Glutamatergic neuron (in vitro differentiated cells): ENCODE data around the gene PRKAG2. TPM values are rescaled to one million over a fixed set of nuclear protein-coding genes. Genes with fewer than 3 reads are reported as not detected.
A peak's percentile ranks its signal among the peaks of the same experiment; 100 is the strongest.

Experiments used
- DNase-seq: peaks from one replicate; pipeline ENCODE4 v3.0.0; 2022
- H3K27ac Mint-ChIP-seq: one replicate; pipeline ENCODE4 v1.8.0; 2020; ENCODE audit warnings: mild to moderate bottlenecking, mixed read lengths, inconsistent platforms; ENCODE audit not compliant: unreplicated experiment
- H3K27me3 Mint-ChIP-seq: one replicate; pipeline ENCODE4 v1.8.0; 2020; ENCODE audit warnings: mild to moderate bottlenecking, moderate library complexity, mixed read lengths, inconsistent platforms; ENCODE audit not compliant: unreplicated experiment
- H3K36me3 Mint-ChIP-seq: one replicate; pipeline ENCODE4 v1.8.0; 2020; ENCODE audit warnings: mild to moderate bottlenecking, mixed read lengths, inconsistent platforms; ENCODE audit not compliant: unreplicated experiment
- H3K4me1 Mint-ChIP-seq: one replicate; pipeline ENCODE4 v1.8.0; 2020; ENCODE audit warnings: mild to moderate bottlenecking, low read depth, mixed read lengths, inconsistent platforms; ENCODE audit not compliant: unreplicated experiment
- H3K4me3 Mint-ChIP-seq: one replicate; pipeline ENCODE4 v1.8.0; 2020; ENCODE audit warnings: mild to moderate bottlenecking, mixed read lengths, inconsistent platforms; ENCODE audit not compliant: unreplicated experiment
- H3K9me3 Mint-ChIP-seq: one replicate; pipeline ENCODE4 v1.8.0; 2020; ENCODE audit warnings: mild to moderate bottlenecking, moderate library complexity, mixed read lengths, inconsistent platforms; ENCODE audit not compliant: unreplicated experiment
- CTCF ChIP-seq: fragments of 200-600 bp; sonication (generic); IDR thresholded peaks from one replicate; pipeline ENCODE4 v1.5.0; 2021; ENCODE audit not compliant: partially characterized antibody, unreplicated experiment
- total RNA-seq: library from RNA; stranded (reverse); fragmentation: NEBNext Ultra II Directional; extraction: Animal tissue kit (Norgen Biotek cat#: 25700); gene quantifications from one replicate; pipeline ENCODE4 v1.2.1, GENCODE V29; 2021; ENCODE audit not compliant: unreplicated experiment

PRKAG2 gene
- total RNA-seq, 1 donor from 2014 or later, result 24.7 TPM

GRCh38 chr7:151570366-151570915, 306.5 kb downstream of the PRKAG2 start:
- peak; percentile 11 for TF ChIP-seq CTCF
- DNase-seq, result no peak
- no peak overlapping the region for H3K27ac Mint-ChIP-seq
- no peaks in the 10 kb centered on the region for H3K27me3 Mint-ChIP-seq
- H3K36me3 Mint-ChIP-seq, result no peaks in the 10 kb centered on the region
- peaks cover 9% of the 10 kb centered on the region for H3K4me1 Mint-ChIP-seq
- H3K4me3 Mint-ChIP-seq, result no peak overlapping the region
- H3K9me3 Mint-ChIP-seq, result peaks cover under 1% of the 10 kb centered on the region

GRCh38 chr7:151568956-151569940, 307.7 kb downstream of the PRKAG2 start:
- no peaks in the 10 kb centered on the region for H3K36me3 Mint-ChIP-seq
- H3K4me1 Mint-ChIP-seq, result peaks cover 5% of the 10 kb centered on the region
- no peaks in the 10 kb centered on the region for H3K9me3 Mint-ChIP-seq
- H3K27me3 Mint-ChIP-seq, result no peaks in the 10 kb centered on the region
- no peak for DNase-seq
- H3K4me3 Mint-ChIP-seq, result no peak overlapping the region
- TF ChIP-seq CTCF, result no peak
- H3K27ac Mint-ChIP-seq, result no peak overlapping the region

GRCh38 chr7:151566897-151567320, 310.0 kb downstream of the PRKAG2 start:
- no peak for TF ChIP-seq CTCF
- Mint-ChIP-seq H3K4me1 (peaks cover 5% of the 10 kb centered on the region), H3K27ac (no peak overlapping the region), H3K4me3 (no peak overlapping the region), H3K27me3 (no peaks in the 10 kb centered on the region), H3K36me3 (no peaks in the 10 kb centered on the region), H3K9me3 (no peaks in the 10 kb centered on the region)
- no peak for DNase-seq

- H3K4me3 Mint-ChIP-seq, result no peak overlapping the region
Observed at GRCh38 chr7:151565541-151565940, 311.4 kb downstream of the PRKAG2 start.

More at GRCh38 chr7:151565541-151565940, 311.4 kb downstream of the PRKAG2 start:
- H3K27me3 Mint-ChIP-seq, result no peaks in the 10 kb centered on the region
- H3K4me1 Mint-ChIP-seq, result peaks cover 5% of the 10 kb centered on the region
- no peak for TF ChIP-seq CTCF
- no peak for DNase-seq
- no peak overlapping the region for H3K27ac Mint-ChIP-seq
- peaks cover under 1% of the 10 kb centered on the region for H3K9me3 Mint-ChIP-seq
- no peaks in the 10 kb centered on the region for H3K36me3 Mint-ChIP-seq
